CD4-positive, alpha-beta T cell treated with Interleukin-6 at 100 ng/mL for 8 hours (primary cell): ENCODE results near the gene KCNJ12.
"Not testable (repeated sequence)": the region's sequence is repeated elsewhere in the genome, so short reads cannot be mapped to it uniquely, and the experiment has no call there.

Experiments
- DNase-seq: peaks from one replicate; pipeline ENCODE4 v3.0.0-alpha.2; 2020; ENCODE audit warnings: mixed read lengths, low spot score

Gene KCNJ12

DNA sequence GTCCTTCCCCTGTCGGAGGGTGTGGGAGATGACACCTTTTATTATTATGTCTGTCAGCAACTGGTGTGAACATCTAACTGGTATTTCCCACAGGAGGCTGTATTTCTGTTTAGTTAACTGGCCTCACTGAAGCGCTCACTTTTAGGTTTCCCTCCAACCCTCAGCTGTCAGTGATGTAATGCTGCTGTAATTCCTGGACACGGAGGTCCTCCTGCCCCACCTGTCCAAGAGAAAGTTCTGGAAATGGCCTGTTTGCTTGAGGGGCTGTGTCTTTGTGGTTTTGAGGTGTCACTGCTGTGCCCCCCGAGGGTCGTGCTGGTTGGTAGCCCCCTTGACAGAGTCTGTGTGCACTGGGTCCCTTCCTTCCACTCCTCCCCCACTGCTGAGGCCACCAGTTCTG is 11.5 kb downstream of the KCNJ12 start:
- DNase-seq: no peak

DNA sequence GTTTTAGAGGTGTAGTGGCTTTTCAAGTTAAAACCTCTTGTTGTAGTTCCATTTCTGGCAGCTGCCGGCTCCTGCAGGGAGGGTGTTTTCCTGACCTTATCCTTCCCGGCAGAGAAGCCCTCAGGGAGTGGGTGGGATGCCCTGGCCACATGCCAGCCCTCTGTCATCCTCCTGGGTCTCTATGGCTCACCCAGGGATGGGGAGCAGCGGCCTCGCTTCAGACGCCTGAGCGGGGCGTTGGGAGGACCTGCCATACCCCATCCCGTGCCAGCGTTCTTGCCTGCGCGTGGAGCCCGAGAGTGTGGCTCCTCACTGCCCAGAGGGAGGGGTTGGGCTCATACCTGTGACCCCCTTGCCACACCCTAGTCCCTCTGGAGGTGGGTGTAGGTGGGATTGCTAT is 11.9 kb downstream of the KCNJ12 start:
- no peak for DNase-seq

DNA sequence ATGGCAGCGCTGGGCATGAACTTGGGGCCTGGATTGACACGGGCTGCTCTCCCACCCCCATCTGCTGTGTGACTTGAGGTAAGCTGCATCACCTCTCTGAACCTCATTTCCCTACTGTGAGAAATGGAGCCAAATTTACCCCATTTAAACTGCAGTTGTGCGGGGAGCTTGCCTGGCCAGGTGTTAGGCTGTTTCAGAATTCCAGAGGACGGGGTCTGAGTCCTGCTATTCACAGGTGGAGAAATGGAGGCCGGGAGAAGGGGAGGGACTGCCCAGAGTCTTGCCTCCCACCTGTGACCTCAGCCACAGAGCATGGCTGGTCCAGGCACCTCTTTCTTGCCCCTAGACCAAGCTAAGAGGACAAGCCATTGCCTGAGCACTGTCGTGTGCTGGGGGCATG is 12.8 kb downstream of the KCNJ12 start:
- DNase-seq: no peak

DNA sequence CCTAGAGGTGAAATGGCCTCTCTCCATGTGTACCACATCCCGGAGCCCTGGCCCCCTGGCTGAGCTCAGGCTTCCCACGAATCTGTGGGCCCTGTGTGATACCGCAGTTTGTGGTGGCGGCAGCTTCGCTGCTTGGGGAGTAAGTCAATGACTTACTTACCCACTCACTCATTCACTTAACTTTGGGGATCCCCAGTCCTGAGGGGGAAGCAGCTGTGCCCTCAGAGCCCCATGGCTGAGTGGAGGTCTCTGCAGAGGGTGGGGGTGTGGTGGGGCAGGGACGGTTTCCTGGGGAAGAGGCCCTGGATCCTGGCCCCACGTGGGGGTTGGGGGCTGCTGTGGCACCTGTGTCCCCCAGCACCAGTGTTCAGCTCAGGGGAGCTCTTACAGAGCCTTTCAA is 13.2 kb downstream of the KCNJ12 start:
- DNase-seq: no peak

DNA sequence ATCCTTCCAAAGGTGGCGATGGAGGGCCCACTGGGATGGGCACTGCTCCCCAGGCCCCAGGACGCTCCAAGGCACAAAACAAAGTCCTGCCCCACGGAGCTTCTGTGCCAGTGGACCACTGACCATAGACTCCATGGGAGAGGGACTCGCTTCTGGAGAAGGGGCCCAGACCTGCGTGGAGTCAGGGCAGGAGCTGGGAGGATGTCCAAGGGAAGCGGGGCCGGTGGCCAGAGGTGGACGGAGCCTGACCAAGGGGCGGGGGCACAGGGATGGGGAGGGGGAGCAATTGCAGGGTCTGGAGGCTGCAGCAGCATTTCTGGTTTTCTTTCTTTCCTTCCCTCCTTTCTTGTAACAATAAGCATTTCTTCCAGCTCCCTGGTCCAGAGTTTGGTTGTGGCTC is 14.1 kb downstream of the KCNJ12 start:
- no peak for DNase-seq

DNA sequence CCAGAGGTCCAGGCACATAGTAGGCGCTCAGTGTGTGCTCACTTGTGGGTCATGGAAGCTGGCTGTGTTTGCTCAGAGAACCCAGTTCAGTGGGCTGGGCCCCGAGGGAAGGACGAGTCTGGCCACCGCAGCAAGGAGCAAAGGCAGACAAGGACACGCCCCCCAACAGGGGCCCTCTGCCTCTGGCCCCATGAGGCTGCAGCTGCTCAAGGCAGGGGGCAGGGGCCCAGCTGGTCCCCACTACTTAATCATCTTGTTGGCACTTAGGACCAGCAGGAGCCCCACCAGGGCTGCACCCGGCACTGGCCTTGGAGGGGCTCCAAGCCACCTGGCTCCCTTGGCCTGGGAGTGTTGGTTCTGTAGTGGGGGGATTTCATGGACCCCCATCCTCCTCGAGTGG is 16.1 kb downstream of the KCNJ12 start:
- DNase-seq: no peak

DNA sequence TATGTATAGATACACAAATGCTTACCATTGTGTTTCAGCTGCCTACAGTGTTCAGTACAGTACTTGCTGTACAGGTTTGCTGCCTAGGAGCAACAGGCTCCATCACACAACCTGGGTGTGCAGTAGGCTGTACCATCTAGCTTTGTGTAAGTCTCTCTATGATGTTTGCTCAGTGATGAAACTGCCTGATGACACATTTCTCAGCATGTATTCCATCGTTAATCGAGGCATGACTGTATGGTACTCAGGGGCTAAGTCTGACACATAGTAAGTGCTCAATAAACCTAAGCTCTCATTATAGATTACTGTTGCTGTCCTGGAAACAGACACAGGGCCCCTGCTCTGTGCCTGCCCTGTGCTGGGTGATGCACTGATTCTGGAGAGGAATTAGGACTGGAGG is 18.1 kb downstream of the KCNJ12 start:
- DNase-seq: no peak

DNA sequence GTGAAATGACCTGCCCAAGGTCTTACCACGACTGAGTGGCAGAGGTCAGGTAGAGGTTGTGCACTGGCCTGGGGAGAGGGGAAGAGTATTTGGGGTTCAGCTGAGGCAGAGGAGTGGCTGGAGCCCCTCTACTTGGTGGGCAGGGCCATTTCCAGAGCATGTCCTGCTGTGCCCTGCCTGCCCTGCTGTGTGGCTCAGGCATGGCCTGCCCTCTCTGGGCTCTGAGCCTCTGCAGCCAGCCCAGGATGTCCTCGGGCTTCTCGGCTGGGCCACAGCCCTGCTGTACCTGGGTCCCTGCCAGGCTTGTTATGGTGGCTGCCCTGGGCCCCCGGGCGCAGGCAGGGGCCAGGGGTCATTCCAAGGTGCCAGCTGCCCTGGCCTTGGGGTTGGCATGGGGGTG is 19.6 kb downstream of the KCNJ12 start:
- DNase-seq: no peak

DNA sequence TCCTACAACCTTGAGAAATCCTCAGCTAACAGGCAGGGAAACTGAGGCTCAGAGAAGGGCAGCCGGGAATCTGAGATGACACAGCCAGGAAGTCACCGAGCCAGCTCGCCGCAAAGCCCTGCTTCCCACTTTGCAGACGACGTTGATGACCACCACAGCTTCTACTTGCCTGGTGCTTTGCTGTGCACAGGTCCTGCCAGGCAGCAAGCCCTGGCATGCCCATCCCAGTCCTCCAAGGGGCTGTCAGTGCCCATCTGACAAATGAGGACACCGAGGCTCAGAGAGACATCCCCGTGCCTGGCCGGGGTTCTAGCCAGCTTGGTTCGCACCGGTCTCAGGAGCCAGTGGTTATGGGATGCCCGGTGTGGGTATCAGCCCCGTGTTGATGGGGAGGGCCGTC is 20.1 kb downstream of the KCNJ12 start:
- DNase-seq: no peak

DNA sequence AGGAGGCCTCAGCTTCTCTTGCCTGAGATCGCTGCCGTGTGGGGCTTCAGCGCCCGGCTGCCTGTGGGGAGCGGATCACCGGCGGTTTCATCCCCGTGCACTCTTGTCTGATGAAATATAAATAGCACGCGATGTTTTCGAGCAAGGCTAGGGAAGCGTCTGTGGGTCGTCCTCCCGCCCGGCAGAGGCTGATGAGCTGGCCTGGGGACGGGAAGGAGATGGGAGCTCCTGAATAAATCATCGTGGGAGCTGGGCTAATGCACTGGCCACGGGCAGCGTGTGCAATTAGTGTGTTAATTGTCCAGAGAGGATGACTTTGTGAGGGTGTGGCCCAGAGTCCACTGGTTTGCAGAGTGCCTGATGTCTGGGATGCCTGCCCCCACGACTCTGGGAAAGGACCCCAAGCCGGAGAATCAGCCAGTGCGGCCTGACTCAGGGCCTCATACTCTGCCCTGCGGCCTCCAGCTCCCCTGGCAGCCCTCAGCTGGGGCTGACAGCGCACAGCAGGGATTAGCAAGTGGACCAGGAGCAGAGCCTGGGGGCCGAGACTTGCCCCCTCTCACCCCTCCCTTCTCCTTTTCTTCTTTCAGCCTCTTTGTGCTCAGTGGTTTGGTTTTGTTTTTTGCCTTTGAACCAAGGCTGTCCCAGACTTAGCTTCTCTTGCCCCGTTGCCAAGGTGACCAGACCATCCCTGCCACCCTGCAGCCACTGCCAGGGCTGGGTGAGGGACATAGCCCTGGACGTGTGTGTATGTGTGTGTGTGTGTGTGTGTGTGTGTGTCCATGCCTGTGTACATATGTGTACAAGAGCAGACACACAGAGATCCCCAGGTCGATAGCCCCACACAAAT is 21.4 kb downstream of the KCNJ12 start:
- DNase-seq: no peak

DNA sequence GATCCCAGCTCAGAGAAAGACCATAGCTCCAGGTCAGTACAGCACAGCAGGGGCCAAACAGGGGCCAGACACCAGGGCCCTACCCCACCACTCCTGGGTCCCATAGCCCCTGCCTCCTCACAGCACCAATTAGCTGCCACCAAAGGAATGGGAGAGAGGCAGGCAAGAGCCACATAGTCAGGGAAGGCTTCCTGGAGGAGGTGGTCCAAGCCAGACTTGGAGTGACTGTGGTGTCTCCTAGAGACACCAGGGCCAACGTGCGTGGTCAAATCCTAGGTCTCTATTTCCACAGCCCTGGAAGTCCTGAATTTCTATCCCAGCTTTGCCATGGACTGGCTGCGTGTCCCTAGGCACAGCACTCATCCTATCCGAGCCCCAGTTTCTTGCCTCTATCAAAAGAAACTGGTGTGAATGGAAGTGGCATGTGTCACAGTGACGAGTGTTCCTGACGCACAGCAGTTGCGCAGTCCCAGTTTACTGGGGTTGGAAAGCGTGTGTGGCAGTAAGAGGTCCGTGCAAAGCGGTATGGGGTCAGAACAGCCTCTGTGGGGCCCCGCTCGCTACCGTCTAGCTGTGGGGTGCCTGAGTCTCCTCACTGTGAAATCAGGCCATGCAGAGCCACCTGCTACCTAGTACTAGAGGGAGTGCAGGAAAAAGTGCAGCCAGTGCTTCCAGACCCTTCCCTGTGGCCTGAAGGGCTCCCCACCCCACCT is 23.5 kb downstream of the KCNJ12 start:
- DNase-seq: no peak

DNA sequence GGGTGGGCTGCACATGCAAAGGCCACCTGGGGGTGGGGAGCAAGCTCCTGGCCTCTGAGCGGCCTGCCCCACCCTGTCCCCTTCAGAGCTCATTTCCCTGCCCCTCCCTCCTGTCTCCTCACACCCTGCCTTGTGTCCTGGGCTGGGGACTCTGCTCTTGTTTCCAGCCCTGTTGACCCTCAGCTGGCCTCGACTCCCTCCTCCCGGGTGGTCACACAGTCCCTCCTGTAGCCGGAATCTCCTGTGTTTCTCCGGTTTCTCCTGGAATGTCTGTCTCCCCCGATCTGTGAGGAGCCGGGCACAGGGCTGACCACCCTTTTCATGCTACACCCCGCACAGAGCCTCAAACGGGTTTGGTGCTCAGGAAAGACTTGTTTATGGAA is 24.0 kb downstream of the KCNJ12 start:
- DNase-seq: not testable (repeated sequence)

DNA sequence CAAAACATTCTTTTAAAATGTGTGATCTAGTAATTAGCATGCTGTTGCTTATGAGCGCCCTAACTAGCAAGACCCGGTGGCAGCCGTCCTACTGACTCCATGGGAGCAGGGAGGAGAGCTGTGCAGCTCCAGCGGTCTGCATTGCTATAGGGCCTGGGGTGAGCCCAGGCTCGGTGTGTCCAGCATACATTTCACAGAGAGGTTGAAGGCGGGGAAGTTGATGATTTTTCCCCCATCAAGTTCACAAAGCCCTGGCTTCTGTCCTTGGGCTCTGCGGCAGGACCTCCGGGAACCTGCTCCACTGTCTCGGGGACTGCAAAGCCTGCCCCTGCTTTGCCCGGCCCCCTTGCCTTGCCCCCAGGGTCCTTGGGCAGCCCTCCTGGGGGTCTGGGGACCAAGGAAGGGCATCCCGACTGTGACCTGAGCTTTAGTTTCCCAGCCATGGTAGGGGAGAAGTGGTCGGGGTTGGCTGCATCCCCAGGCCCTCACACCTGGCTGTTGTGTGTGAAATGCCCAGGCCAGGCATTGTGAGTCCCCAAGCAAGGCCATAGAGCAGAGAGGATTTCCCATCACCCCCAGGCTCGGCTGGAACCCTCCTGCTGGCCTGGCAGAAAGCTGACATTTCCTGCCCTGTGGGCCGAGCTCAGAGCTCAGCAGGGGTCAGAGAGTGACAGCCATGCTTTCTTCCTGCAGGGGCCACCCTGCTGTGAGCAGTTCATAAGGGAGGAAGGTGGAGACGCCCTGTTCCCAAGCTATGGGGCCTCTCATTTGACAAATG is 24.8 kb downstream of the KCNJ12 start:
- no peak for DNase-seq

DNA sequence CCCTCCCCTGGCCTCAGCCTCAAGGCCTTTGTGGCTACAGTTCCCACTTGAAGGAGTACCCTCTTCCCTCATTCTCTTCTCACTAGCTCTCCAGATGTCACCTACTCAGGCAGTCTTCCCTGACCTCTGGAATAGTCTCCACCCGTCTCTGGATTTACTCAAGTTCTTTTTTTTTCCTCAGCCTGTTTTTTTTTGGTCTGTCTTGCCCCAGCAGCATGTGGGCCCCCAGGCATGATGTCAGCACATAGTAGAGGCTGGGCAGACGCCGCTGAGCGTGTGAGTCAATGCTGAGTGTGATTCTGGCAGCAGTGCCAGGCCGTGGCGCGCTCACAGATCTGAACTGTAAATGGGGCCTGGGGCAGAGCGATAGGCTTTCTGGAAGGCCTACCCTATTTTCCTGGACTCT is 26.0 kb downstream of the KCNJ12 start:
- DNase-seq: not testable (repeated sequence)

DNA sequence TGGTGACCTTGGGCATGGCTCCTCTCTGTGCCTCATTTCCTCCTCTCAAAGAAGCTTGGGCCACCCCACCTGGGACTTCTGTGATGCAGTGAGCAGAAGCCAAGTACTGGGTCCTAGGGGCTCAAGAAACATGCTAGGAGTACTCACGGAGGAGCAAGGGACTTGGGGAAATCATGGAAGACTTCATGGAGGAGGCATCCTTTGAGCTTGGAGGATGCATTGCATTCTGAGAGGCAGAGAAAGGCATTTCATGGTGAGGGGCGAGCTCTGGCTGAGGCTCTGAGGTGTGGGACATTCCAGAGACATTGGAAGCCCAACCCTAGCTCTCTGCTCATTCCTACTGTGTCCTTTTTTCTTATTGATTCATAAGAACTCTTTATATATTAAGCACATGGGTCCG is 26.8 kb downstream of the KCNJ12 start:
- DNase-seq: not testable (repeated sequence)

DNA sequence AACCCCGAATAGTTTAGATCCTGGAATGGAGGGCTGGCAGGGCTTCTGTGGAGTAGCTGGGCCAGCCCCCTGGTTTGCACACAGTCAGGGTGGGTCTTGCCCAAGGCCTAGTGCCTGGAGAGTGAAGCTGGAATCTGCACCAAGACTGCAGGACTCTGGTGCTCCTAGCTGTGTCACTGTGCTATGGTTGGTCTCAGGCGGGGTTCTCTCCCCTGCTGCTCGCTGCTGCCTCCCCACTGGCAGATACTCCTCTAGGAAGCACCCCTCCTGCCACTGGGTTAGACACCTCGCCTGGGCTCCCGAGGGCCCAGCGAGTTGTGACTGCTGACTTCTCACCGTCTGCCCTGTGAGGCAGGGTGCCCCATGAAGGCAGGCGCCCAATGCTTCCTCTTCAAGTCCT is 27.9 kb downstream of the KCNJ12 start:
- DNase-seq: not testable (repeated sequence)

DNA sequence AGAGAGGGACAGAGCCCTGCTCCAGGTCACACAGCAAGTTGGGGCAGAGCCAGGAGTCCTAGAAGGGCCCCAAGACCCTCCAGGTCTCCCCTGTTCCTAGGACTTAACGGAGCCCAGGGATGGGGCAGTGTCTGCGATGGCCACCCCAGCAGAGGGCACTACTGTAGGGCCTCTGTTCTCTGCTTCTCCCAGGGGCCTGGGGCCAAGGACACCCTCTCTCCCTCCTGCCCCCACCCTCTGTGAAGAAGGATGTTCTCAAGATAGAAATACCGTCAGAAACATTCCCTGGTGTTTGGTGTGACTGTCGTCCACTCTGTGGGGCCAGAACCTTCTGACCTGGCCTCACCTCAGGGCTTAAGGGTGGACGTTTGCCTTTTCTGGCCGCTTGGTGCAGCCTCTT is 28.4 kb downstream of the KCNJ12 start:
- DNase-seq: not testable (repeated sequence)

DNA sequence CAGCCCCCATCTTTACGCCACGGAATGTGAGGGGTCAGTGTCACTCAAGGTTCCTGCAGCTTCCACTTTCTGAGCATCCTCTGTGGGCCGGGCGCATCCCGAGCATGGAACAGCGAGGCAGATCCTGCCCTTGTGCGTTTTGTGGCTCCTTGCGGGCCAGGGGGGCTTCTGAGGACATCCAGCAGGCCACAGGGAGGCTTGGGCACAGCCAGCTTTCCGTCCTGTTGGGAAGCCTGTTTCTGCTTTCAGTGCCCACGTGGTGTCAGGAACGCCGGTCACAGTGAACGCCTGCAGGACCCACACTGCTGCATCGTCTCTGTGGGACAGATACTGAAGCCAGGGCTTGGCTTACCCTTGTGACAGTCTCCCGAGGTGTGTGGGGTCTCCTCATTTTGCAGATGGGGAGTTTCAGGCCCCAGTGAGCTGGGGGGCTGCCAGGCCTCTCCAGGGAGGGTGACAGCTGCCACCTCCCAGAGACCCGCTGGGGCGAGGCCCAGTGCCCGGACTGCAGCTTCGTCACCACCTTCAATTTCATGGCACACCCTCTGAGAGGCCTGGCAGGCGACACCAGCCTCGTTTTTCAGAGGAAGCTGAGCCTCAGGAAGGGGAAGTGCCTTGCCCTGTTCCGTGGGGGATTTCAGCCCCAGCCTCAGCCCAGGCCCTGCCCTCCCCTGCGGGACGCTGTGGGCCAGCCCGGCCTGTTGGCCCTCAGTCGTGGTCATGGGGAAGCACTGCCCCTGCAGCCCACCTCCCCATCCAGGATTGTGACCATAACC is 29.0 kb downstream of the KCNJ12 start:
- not testable (repeated sequence) for DNase-seq

DNA sequence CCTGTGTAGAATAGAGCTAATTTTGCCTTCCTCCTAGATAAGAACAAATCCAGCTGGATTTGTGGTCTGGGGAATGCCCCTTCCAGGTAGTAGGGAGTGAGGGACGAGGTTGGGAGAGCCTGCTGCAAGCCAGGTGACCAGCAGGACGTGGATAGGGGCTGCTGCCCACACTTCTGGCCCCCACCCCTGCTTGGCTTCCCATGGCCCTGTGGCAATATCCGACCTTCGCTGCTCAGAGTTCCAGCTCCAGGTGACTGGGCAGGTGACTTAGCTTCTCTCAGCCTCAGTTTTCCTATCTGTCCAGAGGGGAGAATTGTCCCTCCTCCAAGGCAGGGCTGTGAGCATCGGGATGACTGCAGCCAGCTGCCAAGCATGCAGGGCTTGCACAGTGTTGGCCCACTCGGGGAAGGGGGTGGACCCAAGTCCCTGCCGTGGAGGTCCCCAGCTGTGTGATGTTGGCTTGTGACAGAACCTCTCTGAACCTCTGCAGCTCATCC is 29.8 kb downstream of the KCNJ12 start:
- DNase-seq: not testable (repeated sequence)

DNA sequence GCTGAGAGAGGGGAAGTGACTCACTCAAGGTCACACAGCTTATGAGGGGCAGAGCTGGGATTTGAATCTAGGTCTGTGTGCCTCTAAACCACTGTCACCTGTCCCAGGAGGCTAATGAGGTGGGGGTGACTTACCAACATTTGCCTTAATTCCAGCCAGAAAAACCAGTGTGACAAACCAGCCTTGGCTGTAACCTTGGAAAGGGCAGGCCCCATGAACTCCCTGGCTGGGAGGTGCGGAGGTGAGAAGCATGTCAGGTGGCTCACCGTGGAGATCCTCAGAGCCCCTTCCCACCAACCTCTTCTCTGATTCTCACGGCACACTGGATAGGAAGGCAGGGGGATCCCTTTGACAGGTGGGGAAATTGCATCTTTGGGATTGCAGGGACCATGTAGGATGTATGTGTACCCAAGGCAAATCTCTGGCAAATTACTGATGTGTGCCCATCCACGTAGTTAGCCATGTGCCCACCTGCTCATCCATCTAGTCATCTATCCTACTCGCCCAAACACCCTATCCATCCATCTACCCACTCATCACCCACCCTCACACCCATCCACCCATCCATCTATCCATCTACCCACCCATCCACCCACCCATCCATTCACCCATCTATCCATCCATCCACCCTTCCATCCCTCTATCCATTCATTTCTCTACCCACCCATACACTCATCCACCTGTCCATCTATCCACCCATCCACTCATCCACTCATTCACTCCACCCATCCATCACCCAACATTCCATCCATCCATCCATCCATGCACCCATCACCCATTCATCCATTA is 30.7 kb downstream of the KCNJ12 start:
- not testable (repeated sequence) for DNase-seq

DNA sequence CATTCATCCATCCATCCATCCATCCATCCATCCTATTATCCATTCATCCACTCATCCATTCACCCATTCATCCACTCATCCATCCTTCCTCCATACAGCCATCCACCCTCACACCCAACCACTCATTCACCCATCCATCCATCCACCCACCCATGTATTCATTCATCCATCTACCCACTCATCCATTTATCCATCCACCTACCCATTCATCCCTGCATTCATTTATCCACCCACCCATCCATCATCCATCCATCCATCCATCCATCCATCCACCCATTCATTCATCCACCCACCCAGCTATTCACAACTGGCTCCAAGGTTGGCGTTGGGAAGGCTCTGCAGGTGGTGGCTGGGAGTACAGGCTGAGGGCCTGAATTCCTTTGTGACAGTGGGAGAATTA is 31.6 kb downstream of the KCNJ12 start:
- not testable (repeated sequence) for DNase-seq
